T-cell (primary cell): ENCODE measurements around the gene ZSCAN21. TPM values are rescaled to one million over a fixed set of nuclear protein-coding genes. Genes with fewer than 3 reads are reported as not detected.
A peak's percentile ranks its signal among the peaks of the same experiment; 100 is the strongest.

Source experiments
- ATAC-seq, 4 experiments: fragments of 200-7000 bp in 3 of 4; fragments of 150-1000 bp in 1 of 4; cut with Tn5 transposase; replicated peaks in 1 of 4; 1 replicate in 3 of 4; 2 replicates in 1 of 4; pipeline ENCODE4 v1.10.0; 2021; ENCODE audit warnings: moderate library complexity in 3 of 4, mild to moderate bottlenecking in 2 of 4, moderate number of reproducible peaks in 1 of 4
- CTCF ChIA-PET, 2 donors: fragments of 300-600 bp; sonication (Branson Sonifier 250); formaldehyde crosslinking; loops; one replicate each; lab custom pipeline; 2022; ENCODE audit warnings: antibody characterized with exemption in 2 of 2; lab: Charles Lee
- POLR2A ChIA-PET, 2 donors: fragments of 300-600 bp; sonication (Branson Sonifier 250); formaldehyde crosslinking; loops; one replicate each; lab custom pipeline; 2022; ENCODE audit warnings: antibody characterized with exemption in 2 of 2; lab: Charles Lee
- DNase-seq, 35 experiments: peaks; one replicate each; pipeline versions ENCODE4 v3.0.0 to v3.0.0-alpha.2; 2013 to 2023
- H3K27ac ChIP-seq: one replicate; pipeline ENCODE4 v1.5.1; 2013; ENCODE audit warnings: low read length
- H3K27me3 ChIP-seq, 2 experiments: replicated peaks in 1 of 2; 1 replicate in 1 of 2; 2 replicates in 1 of 2; pipeline versions ENCODE4 v1.6.1 to v1.7.0; 2013; ENCODE audit warnings: low read length in 1 of 2, mixed read lengths in 1 of 2; ENCODE audit not compliant: control insufficient read depth in 2 of 2, insufficient read depth in 2 of 2; ENCODE audit errors: extremely low read depth in 1 of 2
- H3K36me3 ChIP-seq, 2 donors: 1 replicate in 1 of 2; 2 replicates in 1 of 2; pipeline versions ENCODE4 v1.6.1 to v1.7.0; 2013; ENCODE audit warnings: low read length in 1 of 2; ENCODE audit not compliant: control insufficient read depth in 2 of 2, insufficient read depth in 1 of 2; ENCODE audit errors: extremely low read depth in 1 of 2
- H3K4me1 ChIP-seq, 2 experiments: 1 replicate in 1 of 2; 2 replicates in 1 of 2; pipeline versions ENCODE4 v1.6.1 to v1.7.0; 2013; ENCODE audit warnings: low read length in 2 of 2, mixed read lengths in 1 of 2; ENCODE audit not compliant: insufficient read depth in 2 of 2, control insufficient read depth in 1 of 2; ENCODE audit errors: extremely low read depth in 1 of 2
- H3K4me3 ChIP-seq, 2 donors: 1 replicate in 1 of 2; 2 replicates in 1 of 2; pipeline versions ENCODE4 v1.5.1 to v1.7.0; 2013; ENCODE audit warnings: mild to moderate bottlenecking in 2 of 2, low read length in 1 of 2, moderate library complexity in 1 of 2; ENCODE audit not compliant: control insufficient read depth in 1 of 2; ENCODE audit errors: extremely low read depth in 1 of 2
- H3K9me3 ChIP-seq: 2 replicates; pipeline ENCODE4 v1.7.0; 2013
- H3K27ac Mint-ChIP-seq, 2 donors: one replicate each; pipeline ENCODE4 v1.8.0; 2020 to 2021; ENCODE audit warnings: mild to moderate bottlenecking in 2 of 2, mixed read lengths in 2 of 2
- H3K27me3 Mint-ChIP-seq, 2 donors: one replicate each; pipeline ENCODE4 v1.8.0; 2021 to 2022; ENCODE audit warnings: mixed read lengths in 2 of 2
- H3K36me3 Mint-ChIP-seq: one replicate; pipeline ENCODE4 v1.8.0; 2021; ENCODE audit warnings: mixed read lengths
- H3K4me1 Mint-ChIP-seq, 3 donors: one replicate each; pipeline ENCODE4 v1.8.0; 2020 to 2022; ENCODE audit warnings: mixed read lengths in 3 of 3, mild to moderate bottlenecking in 1 of 3
- H3K4me3 Mint-ChIP-seq, 3 donors: one replicate each; pipeline ENCODE4 v1.8.0; 2020 to 2022; ENCODE audit warnings: mild to moderate bottlenecking in 3 of 3, mixed read lengths in 3 of 3, moderate library complexity in 3 of 3
- H3K9me3 Mint-ChIP-seq, 3 donors: one replicate each; pipeline ENCODE4 v1.8.0; 2020 to 2022; ENCODE audit warnings: mixed read lengths in 3 of 3
- WGBS: methylation state at CpG from one replicate; pipeline ENCODE4 v1.1.5; 2013; ENCODE audit warnings: missing lambda C conversion rate; ENCODE audit not compliant: insufficient coverage; 5-methylcytosine and 5-hydroxymethylcytosine counted together
- total RNA-seq, 35 experiments: library from RNA in 6 of 35; stranded (reverse) in 6 of 35; fragments of 120-200 nt in 1 of 35; gene quantifications; one replicate each; pipeline versions ENCODE4 v1.2.1 to v1.2.4 and lab custom pipeline; 2013 to 2026

The ZSCAN21 gene
- total RNA-seq, 5 donors from 2014 or later (not counting 1 experiment from before 2014, with no cell fraction given) = 4.4 to 9.9 (median 9.3) TPM

- Histone ChIP-seq H3K4me1 (no peaks in the 10 kb centered on the region), H3K27me3 (no peaks in the 10 kb centered on the region), H3K9me3 (peaks cover 5% of the 10 kb centered on the region), H3K36me3 (peaks cover 44 to 74% of the 10 kb centered on the region in 2 donors), H3K4me3 (no peak overlapping the region), H3K27ac (no peak overlapping the region)
- DNase-seq (no peak), ATAC-seq (no peak)
- ChIA-PET POLR2A (interaction anchor here in 1 of 2 donors (0.6 kb wide), 1 partner anchor 319 kb away, joined by 3 read pairs; no protein-coding TSS in a partner anchor), CTCF (interaction anchor here in 1 of 2 donors (0.6 kb wide), 1 partner anchor 1112 kb away, joined by 3 read pairs; no protein-coding TSS in a partner anchor)
- H3K27me3 Mint-ChIP-seq = no peaks in the 10 kb centered on the region
- H3K9me3 Mint-ChIP-seq = peaks cover 11 to 22% (median 20%) of the 10 kb centered on the region in 3 donors
- H3K36me3 Mint-ChIP-seq = peaks cover 75% of the 10 kb centered on the region
- no peak overlapping the region for H3K4me3 Mint-ChIP-seq
- no peak overlapping the region for H3K27ac Mint-ChIP-seq
- peaks cover 0 to 4% (median 0%) of the 10 kb centered on the region in 3 donors for H3K4me1 Mint-ChIP-seq
- WGBS = 100% methylated on average over 9 of the region's 10 CpGs
Observed at GRCh38 chr7:100072462-100072861, 22.9 kb downstream of the ZSCAN21 start.

- Histone ChIP-seq H3K4me1 (no peaks in the 10 kb centered on the region), H3K27me3 (no peaks in the 10 kb centered on the region), H3K9me3 (peaks cover 5% of the 10 kb centered on the region), H3K27ac (no peak overlapping the region), H3K36me3 (peaks cover 38 to 90% of the 10 kb centered on the region in 2 donors), H3K4me3 (no peak overlapping the region)
- peaks cover 11 to 22% (median 20%) of the 10 kb centered on the region in 3 donors for H3K9me3 Mint-ChIP-seq
- H3K4me1 Mint-ChIP-seq = peaks cover 7 to 15% (median 11%) of the 10 kb centered on the region in 3 donors
- no peak overlapping the region for H3K27ac Mint-ChIP-seq
- no peaks in the 10 kb centered on the region for H3K27me3 Mint-ChIP-seq
- no peak for ATAC-seq
- 90% methylated on average over 2 of the region's 7 CpGs for WGBS
- H3K36me3 Mint-ChIP-seq = peaks cover 78% of the 10 kb centered on the region
- ChIA-PET CTCF (no interaction called here), POLR2A (interaction anchor here in 1 of 2 donors (1.0 kb wide), 1 partner anchor 11 kb away, joined by 5 read pairs; no protein-coding TSS in a partner anchor)
- H3K4me3 Mint-ChIP-seq = no peak overlapping the region
- DNase-seq = no peak
Observed at GRCh38 chr7:100074841-100075240, 25.3 kb downstream of the ZSCAN21 start.

- Mint-ChIP-seq H3K27me3 (no peaks in the 10 kb centered on the region), H3K4me3 (no peak overlapping the region), H3K4me1 (peaks cover 11 to 19% (median 16%) of the 10 kb centered on the region in 3 donors), H3K27ac (no peak overlapping the region), H3K36me3 (peaks cover 72% of the 10 kb centered on the region), H3K9me3 (peaks cover 11 to 21% (median 18%) of the 10 kb centered on the region in 3 donors)
- no peak for ATAC-seq
- peaks cover 5% of the 10 kb centered on the region for H3K9me3 ChIP-seq
- peaks cover 35 to 85% of the 10 kb centered on the region in 2 donors for H3K36me3 ChIP-seq
- H3K27me3 ChIP-seq = no peaks in the 10 kb centered on the region
- 95% methylated on average over 5 of the region's 6 CpGs for WGBS
- H3K27ac ChIP-seq = no peak overlapping the region
- ChIA-PET CTCF (no interaction called here), POLR2A (no interaction called here)
- DNase-seq = no peak
- no peak overlapping the region for H3K4me3 ChIP-seq
- peaks cover 0 to 4% of the 10 kb centered on the region in 2 experiments for H3K4me1 ChIP-seq
Observed at GRCh38 chr7:100075418-100075817, 25.8 kb downstream of the ZSCAN21 start.

- ChIA-PET POLR2A (interaction anchor here (0.5 to 0.7 kb wide), 2 partner anchors 9 to 34 kb away, joined by 3 to 11 read pairs; no protein-coding TSS in a partner anchor), CTCF (interaction anchor here in 1 of 2 donors (0.6 kb wide), 1 partner anchor 507 kb away, joined by 3 read pairs; no protein-coding TSS in a partner anchor)
- Mint-ChIP-seq H3K27ac (no peak overlapping the region), H3K9me3 (peaks cover 3 to 4% (median 3%) of the 10 kb centered on the region in 3 donors), H3K4me1 (peaks cover 23 to 32% (median 30%) of the 10 kb centered on the region in 3 donors), H3K36me3 (peaks cover 54% of the 10 kb centered on the region), H3K27me3 (no peaks in the 10 kb centered on the region), H3K4me3 (peak overlapping the region in 1 of 3 donors; percentile 34)
- DNase-seq (no peak), ATAC-seq (no peak)
- peaks cover 4 to 17% of the 10 kb centered on the region in 2 experiments for H3K4me1 ChIP-seq
- no peak overlapping the region for H3K4me3 ChIP-seq
- peaks cover 17 to 67% of the 10 kb centered on the region in 2 donors for H3K36me3 ChIP-seq
- no peaks in the 10 kb centered on the region for H3K27me3 ChIP-seq
- no peak overlapping the region for H3K27ac ChIP-seq
- WGBS = no CpG with 5 or more reads among the region's 4 CpGs
- no peaks in the 10 kb centered on the region for H3K9me3 ChIP-seq
Observed at GRCh38 chr7:100077205-100077604, 27.6 kb downstream of the ZSCAN21 start.

GRCh38 chr7:100079024-100079560, 29.5 kb downstream of the ZSCAN21 start:
- Histone ChIP-seq H3K9me3 (no peaks in the 10 kb centered on the region), H3K36me3 (peaks cover 2 to 48% of the 10 kb centered on the region in 2 donors), H3K27ac (no peak overlapping the region), H3K4me1 (peaks cover 10 to 28% of the 10 kb centered on the region in 2 experiments), H3K4me3 (no peak overlapping the region), H3K27me3 (peaks cover 0 to 5% of the 10 kb centered on the region in 2 experiments)
- peak overlapping the region; percentile 45 to 79 (median 51) for H3K4me3 Mint-ChIP-seq
- ChIA-PET CTCF (interaction anchor here in 1 of 2 donors (0.6 kb wide), 1 partner anchor 342 kb away, joined by 4 read pairs; no protein-coding TSS in a partner anchor), POLR2A (interaction anchor here in 1 of 2 donors (0.5 kb wide), 1 partner anchor 64 kb away, joined by 5 read pairs; no protein-coding TSS in a partner anchor)
- 95% methylated on average over 7 of the region's 7 CpGs for WGBS
- peaks cover 37% of the 10 kb centered on the region for H3K36me3 Mint-ChIP-seq
- DNase-seq (no peak), ATAC-seq (no peak)
- H3K27ac Mint-ChIP-seq = no peak overlapping the region
- peaks cover 31 to 43% (median 37%) of the 10 kb centered on the region in 3 donors for H3K4me1 Mint-ChIP-seq
- no peaks in the 10 kb centered on the region for H3K9me3 Mint-ChIP-seq
- no peaks in the 10 kb centered on the region for H3K27me3 Mint-ChIP-seq

GRCh38 chr7:100080907-100081534, 31.4 kb downstream of the ZSCAN21 start:
- Mint-ChIP-seq H3K9me3 (no peaks in the 10 kb centered on the region), H3K4me1 (peaks cover 31 to 43% (median 37%) of the 10 kb centered on the region in 3 donors), H3K27ac (peak overlapping the region; percentile 74), H3K36me3 (peaks cover 19% of the 10 kb centered on the region), H3K4me3 (peak overlapping the region; percentile 79 to 89 (median 88)), H3K27me3 (no peaks in the 10 kb centered on the region)
- Histone ChIP-seq H3K9me3 (no peaks in the 10 kb centered on the region), H3K4me1 (peaks cover 10 to 28% of the 10 kb centered on the region in 2 experiments), H3K36me3 (peaks cover 2 to 29% of the 10 kb centered on the region in 2 donors), H3K27ac (peak overlapping the region; percentile 70), H3K4me3 (peak overlapping the region; percentile 81 to 83), H3K27me3 (peaks cover 0 to 5% of the 10 kb centered on the region in 2 experiments)
- ChIA-PET POLR2A (interaction anchor here (0.6 to 1.0 kb wide), 5 partner anchors 16 to 723 kb away, joined by 3 to 4 read pairs (median 3); partner anchors contain the start of genes AP4M1 (in 1 of the 2) and MCM7 (in 1 of the 2)), CTCF (interaction anchor here in 1 of 2 donors (0.6 to 0.8 kb wide), 3 partner anchors 23 to 66 kb away, joined by 3 to 5 read pairs (median 3); partner anchors contain the start of genes ZKSCAN1 and ZSCAN21)
- 4% methylated on average over 24 of the region's 34 CpGs for WGBS
- DNase-seq (peak in 1 of 35 experiments; percentile 3), ATAC-seq (peak in 2 of 4 experiments; percentile 2 to 15)
